GM18870 (cell line): ENCODE results near the gene RACGAP1.
A peak's percentile ranks its signal among the peaks of the same experiment; 100 is the strongest.

Experiments
- ATAC-seq: cut with Tn5 transposase; IDR thresholded peaks from one replicate; pipeline ENCODE4 v1.9.1; 2021; ENCODE audit warnings: moderate library complexity; ENCODE audit not compliant: unreplicated experiment

RACGAP1 gene

GRCh38 chr12:49972129-49972528 is 53.2 kb downstream of the RACGAP1 start:
- ATAC-seq = no peak

GRCh38 chr12:49971141-49971540 is 54.2 kb downstream of the RACGAP1 start:
- no peak for ATAC-seq

GRCh38 chr12:49970658-49971057 is 54.6 kb downstream of the RACGAP1 start:
- no peak for ATAC-seq

DNA sequence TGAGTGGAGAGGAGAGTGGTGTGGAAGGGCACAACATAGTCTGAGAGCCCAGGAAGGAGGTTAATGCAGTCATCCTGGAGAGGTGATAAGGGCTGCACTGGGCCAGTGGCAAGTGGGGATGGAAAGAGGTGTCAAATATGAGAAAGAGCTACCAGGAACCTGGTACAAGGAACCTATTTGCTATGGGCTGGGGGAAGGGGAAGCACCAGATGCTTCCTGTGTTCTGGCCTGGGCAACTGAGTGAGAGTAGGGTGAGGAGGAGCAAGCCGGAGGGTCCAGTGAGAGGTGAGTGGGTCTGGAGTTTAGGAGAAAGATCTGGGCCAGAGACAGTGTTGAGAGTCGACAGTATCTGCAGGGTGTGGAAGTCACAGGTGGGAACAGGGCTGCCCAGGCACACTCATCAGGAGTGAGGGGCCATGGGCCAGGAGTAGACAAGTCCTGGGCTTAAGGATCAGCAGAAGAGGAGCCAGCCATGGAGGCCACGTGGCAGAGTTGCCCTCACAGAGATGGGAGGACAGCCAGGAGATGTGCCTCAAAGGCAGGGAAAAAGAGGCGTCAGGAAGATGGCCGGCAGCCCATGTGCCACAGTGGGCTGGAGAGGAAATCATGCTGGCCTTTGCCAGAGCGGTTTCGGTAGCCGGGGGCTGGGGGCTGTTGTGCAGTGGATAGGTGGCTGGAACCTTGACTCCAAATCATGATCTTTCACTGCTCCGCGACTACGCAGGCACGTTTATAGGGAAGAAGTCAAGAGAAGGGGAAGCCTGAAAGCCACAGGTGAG is 55.5 kb downstream of the RACGAP1 start:
- ATAC-seq = no peak

- no peak for ATAC-seq
Observed at GRCh38 chr12:49969027-49969426, 56.3 kb downstream of the RACGAP1 start.

- ATAC-seq = no peak
Observed at GRCh38 chr12:49968471-49968870, 56.8 kb downstream of the RACGAP1 start.

DNA sequence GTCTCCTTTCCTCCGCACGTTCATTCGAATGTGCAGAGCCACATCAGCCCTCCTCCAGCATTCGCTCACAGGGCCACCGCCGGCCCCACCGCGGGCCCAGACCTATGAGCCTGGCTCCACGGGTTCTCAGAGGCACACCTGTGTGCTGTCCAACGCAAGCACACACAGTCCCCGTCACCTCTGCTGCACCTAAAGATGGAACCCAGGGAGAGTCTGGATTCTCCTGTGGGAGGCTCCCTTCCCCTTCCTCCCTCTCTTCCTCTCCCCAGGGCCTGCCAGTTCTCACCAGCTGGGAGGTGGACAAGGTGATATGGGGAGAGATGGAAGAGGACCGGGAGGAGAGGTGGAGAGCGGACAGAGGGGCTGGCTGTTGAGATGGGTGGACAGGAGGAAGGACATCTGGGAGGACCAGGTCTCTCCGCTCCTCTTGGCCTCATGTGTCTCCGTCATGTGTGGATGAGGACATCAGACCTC is 57.5 kb downstream of the RACGAP1 start:
- no peak for ATAC-seq

GRCh38 chr12:49967042-49967776 is 58.1 kb downstream of the RACGAP1 start:
- ATAC-seq = peak; percentile 66

DNA sequence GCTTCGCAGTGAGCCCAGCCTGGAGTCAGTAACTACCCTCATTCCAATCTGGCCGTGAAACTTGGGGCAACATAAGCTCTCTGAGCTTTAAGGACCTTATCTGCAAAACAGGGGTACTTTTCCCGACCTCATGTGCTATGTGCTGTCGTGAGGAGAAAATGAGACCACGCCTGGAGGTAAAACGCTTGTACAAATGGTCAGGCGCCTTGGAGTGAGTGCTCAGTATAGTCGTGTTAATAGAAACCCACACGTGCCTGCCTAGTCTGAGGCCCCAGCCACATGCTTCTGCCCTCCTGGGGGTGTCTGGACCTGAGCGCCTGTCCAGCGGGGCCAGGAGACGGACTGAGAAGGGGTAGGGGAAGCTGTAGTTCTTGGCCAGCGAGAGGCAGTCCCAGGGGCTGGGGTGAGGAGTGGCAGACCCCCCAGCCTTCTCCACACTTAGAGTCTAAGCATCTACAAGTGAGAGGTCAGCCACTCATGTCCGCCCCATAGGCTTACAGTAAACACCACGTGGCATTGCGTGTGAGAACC is 58.7 kb downstream of the RACGAP1 start:
- ATAC-seq = no peak

DNA sequence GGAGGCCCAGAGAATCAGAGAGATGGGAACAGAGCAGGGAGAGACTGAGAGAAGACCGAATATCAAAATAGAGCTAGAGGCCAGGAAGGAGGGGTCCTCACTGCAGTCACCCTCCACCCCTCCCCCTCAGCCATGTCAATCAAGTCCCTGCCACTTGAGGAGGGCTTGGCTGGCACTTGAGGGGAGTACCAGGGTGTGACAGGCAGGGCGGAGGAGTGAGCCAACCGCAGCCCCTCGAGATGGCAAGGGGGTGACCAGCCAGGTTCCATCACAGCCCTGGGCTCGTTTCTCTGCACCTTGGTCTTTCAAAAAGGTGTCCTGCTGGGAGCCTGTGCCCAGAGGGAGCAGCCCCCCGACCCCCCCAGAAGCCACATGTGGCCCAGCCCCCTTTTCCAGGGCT is 59.5 kb downstream of the RACGAP1 start:
- ATAC-seq = no peak

GRCh38 chr12:49964849-49965624 is 60.3 kb downstream of the RACGAP1 start:
- no peak for ATAC-seq

DNA sequence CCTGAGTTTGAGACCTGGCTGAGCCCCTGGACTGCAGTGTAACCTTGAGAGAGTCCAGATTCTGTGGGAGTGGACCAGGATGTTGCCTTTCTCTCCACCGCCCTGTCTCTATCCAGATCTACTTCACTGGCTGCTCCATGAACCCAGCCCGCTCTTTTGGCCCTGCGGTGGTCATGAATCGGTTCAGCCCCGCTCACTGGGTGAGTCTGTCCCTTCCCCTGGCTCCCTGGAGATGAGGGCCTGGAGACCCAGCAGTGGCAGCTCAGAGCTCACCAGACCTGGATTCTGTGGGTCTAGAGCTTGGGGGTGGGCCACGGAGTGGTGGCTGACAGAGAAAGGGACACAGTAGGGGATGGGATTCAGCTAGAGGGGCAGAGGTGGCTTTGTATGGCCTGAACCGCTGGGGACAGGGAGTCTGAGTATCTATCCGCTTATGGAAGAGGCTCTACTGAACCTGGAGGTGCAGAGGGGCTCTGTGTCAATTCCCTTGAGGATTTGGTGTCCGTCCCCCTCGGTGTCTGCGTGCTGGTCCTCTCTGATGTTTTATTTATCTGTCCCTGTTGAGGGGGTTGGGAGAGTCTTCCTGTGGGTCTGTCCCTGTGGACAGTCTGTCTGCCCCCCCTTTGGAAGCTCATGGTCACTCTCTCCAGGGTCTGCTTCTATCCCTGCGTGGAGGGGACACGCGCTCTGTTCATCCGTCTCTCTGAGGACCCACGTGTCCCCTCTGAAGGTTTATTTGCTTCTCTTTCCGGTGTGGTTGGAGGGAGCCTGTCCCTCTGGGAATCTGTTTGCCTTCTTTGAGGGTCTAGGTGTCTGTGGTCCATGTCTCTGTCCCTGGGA is 61.1 kb downstream of the RACGAP1 start:
- ATAC-seq = no peak

- ATAC-seq = no peak
Observed at GRCh38 chr12:49962861-49963765, 62.2 kb downstream of the RACGAP1 start.

- no peak for ATAC-seq
Observed at GRCh38 chr12:49961993-49962764, 63.1 kb downstream of the RACGAP1 start.

DNA sequence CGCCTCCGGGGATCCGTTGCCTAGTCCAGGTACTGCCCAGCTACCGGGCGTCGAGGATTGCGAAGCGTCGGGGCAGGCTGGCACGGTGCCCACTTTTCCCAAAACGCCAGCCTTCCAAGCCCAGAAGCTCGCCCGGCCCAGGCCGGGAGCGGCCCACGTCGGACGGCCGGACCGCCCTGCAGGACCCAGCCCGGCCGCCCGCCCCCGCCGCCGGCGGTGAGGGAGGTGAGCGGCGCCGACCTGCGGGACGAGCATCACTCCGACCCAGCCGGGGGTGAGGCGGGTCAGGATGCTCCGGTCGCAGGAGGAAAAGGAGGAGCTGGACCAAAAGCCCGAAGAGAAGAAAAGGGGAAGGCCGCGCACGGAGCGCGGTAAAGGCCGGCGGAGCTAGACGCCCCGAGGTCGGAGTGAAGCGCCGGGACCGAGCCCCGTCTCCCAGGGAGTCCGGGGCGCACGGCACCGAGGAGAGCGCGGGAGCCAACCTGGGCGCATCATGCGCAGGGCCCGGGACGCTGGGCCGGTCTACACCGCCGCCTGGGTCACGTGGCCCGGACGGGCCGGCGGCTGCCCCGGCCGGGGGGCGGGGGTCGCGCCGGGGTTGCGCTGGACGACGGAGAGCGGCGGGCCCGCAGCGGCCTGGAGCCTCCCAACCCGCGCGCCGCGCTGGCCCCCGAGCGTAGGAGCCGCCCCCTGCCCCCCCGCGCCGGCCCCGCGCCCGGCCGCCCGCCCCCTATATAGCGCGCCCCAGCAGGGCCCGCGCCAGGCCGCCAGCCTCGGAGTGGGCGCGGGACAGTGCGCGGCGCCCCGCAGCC is 64.0 kb downstream of the RACGAP1 start, which contains the start of gene AQP5:
TSS of gene AQP5 (plus strand) at position 762 of the 812 bp plus-strand sequence. CDS start 146 bp downstream, outside the sequence.
- ATAC-seq = no peak

DNA sequence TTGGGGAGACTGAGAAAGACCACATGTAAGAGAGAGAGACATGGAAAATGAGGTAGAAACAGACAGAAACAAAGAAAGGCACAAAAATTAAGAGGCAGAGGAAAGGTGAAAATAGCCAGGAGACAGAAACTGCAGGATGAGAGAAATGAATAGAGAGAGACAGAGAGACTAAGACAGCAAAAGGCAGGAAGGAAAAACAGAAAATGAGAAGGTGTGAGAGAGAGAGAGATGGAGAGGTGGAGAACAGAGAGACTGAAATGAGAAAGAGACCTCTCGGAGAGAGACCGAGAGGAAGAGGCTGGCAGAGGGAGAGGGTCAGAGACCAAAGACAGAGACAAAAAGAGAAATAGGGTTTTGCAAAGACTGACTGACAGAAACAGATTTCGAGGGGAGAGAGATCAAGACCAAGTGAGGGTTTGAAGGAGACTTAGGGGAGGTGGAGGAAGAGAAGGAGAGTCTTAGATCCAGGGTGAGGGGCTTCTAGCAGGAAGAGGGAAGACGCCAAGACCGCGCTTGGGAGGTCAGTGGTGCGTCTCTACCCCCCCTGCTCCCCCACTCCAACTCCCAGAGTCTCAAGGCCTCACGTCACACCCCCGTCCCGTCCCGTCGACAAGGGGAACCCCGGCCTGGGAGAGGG is 64.7 kb downstream of the RACGAP1 start:
- ATAC-seq = no peak
